Hepatic stellate cell (primary cell): ENCODE data around the gene FARS2.
A peak's percentile ranks its signal among the peaks of the same experiment; 100 is the strongest.

ENCODE experiments used
- DNase-seq: peaks from one replicate; pipeline ENCODE4 v3.0.0; 2011; ENCODE audit warnings: low spot score

Gene FARS2

DNA sequence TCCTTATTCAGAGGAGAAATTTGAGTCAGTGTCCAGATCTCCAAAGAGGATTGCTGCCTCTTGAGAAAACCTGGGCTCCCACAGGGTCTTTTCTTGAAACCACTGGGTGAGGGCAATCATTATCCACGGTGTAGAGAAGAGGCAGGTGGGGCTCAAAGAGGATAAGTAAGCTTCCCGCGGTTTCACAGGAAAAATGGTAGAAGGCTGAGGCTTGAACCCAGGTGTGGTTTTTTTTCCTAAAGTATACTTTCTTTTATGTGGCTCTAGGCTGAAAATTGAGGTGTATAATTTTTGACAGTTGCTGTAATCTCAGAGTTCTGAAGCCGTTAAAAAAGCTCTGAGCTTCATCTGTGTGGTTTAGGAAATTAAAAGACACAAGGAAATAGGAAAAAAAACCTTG is 164.5 kb downstream of the FARS2 start:
- no peak for DNase-seq

GRCh38 chr6:5427586-5427985 is 166.3 kb downstream of the FARS2 start:
- no peak for DNase-seq

DNA sequence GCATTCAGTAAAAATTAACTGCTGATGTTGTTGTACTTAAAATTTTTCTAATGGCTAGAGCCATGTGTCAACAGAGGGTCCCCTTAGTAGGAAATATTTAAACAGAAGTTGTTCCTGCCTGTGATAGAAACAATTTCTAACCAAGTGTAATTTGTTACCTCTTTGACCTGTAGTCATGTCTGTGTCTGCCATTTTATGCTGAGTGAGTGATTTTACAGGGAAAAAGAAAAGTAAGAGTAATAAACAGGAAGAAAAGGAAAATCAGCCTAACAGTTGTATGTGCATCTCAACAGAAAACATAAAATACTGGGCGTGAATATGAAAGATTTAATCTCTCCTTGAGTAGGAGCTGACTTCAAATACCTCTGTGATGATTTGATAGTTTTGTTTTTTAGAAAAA is 172.0 kb downstream of the FARS2 start:
- DNase-seq: no peak

DNA sequence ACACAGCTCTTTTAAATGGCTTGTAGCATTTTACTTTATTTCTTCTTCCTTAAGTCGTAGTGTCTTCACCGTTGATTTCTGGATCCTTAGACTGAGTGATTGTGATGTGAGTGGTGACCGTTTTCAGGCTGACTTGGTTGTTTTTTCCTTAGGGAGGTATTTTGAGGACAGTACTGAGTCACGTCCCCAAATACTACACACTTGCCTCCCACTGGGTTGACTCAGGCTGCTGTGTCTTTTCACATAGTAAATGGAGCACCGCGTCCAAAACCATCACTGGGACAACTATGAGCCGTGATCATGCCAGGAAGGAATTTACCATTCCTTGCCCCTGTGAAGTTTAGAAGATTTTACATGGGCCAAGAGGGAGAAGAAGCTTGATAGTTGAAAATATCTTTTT is 174.1 kb downstream of the FARS2 start:
- peak; percentile 37 for DNase-seq

DNA sequence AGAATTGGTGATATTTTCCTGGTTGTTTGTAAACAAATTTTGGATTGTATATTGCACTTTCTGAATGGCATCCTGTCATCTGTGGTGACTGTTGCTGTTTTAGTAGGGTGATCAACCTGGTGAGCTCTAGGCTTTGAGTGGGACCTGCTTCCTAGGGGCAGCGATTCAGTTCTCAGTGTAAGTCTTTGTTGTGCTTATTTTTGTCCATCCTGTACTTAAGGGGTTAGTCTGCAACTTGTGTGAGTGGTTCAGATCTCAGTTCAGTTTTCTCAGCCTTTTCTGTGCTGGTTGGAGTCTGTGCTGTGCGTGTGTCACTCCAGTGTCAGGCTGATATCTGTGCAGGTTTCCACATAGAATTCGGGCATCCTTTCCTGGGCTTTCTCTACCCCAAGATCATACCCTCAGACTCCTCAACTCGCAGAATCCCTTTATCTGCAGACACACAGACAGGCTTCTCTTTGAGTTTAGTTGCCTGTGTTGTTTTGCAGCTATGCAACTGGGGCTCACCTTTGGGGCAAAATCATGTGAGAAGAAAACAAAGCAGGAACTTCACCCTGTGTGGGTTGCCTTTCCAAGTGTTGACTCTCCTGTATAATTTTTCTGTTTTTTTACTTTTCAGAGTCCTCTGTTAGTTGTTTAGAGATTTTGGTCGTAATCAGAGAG is 177.7 kb downstream of the FARS2 start:
- DNase-seq: no peak

DNA sequence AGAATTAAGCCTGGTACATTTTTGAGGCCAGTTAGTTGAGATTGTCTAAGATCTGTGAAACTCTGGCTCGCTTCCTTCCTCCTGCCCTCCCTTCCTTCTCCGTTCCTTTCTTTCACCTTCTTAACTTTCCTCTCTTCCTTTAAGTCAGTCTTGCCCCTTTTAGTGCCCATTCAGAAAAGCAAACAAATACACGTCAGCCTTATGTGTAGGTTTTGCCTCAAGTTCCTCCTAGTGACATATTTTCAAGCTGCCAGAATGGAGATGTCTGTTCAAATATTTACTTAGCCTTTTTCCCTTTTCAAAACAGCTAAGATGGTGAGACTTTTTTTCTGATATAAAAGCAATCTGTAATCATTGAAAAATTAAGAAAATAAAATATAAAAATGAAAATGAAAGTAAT is 178.4 kb downstream of the FARS2 start:
- no peak for DNase-seq

GRCh38 chr6:5442319-5442718 is 181.0 kb downstream of the FARS2 start:
- no peak for DNase-seq

DNA sequence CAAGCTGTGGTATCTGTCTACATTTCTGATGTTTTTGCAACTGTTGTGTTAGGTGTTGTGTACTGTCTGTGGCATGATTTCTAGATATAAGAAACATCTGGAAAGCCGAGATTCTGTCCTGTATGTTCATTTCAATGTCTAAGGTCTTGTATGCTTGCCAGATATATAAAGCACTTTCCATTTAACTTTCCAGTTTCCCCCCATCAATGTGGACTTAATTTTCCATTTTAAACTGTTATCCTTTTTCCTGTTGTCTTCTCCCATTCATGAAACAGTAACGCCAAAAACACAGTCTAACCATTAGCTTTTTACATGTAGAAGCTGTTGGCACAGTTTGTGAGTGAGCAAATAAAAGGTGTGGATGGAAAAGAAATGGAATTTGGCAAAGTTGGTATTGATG is 181.6 kb downstream of the FARS2 start:
- no peak for DNase-seq

DNA sequence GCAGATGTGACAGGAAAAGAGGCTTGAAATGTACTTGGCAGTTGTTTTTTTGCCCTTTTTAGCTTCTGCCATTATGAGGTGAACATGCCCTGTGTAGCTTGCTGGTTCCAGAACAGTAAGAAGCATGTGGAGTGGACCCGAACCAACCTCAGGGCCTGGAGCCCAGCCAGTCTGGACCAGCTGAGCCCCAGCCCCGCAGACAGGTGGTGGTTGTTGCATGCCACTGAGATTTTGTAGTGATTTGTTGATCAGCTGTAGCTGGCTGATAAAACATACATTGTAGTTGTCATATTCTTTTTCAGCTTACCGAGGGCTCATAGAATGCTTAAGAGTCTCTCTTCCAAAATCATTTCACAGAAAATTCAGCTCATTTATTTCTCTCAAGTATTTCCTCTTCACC is 182.2 kb downstream of the FARS2 start:
- no peak for DNase-seq

DNA sequence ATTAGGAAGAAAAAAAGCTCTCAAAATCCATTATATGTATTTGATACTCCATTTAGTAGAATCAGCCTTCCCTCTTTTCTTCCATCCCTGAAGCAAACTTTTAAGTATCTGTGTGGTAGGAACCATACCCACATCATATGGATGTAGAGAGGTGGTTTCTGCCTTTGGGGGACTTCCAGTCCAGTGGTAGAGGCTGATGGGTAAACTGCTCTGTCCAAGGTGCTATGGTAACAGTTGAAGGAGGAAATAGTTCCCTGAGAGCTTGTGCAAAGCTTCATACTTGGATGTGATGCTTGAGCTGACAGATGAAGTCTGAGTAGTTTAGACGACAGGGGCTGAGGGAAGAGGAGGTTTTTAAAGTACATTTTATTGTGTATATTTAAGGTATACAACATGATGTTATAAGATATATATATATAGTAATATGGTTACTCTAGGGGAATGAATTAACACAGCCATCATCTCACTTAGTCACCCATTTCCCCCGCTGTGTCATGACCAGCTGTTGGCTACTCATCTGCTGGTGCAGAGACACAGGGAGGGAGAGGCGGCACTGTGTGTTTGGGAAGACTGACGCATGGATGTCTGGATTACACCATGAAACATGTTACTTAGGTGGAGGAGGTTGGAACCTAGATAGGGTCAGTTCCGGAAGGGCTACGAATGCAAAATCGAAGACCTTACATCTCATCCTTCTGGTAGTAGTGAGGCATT is 185.2 kb downstream of the FARS2 start:
- no peak for DNase-seq

DNA sequence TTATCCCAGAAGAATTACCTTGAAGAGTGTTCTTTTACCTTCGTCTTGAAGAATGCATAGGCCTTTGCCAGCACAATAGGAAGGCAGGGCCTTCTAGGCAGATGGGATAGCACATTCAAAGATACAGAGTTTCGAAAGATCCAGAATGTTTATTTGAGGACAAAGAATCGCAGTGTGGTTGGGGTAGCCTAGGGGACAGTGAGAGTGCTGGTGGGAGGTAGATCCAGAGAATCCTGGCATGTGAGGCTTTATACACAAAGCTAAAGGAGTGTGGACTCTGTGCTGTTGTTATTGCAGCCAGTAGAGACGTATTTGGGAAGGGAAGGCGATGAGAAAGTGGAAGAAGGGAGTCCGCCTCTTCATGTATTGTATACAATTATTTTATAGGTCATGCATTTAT is 186.6 kb downstream of the FARS2 start:
- no peak for DNase-seq

DNA sequence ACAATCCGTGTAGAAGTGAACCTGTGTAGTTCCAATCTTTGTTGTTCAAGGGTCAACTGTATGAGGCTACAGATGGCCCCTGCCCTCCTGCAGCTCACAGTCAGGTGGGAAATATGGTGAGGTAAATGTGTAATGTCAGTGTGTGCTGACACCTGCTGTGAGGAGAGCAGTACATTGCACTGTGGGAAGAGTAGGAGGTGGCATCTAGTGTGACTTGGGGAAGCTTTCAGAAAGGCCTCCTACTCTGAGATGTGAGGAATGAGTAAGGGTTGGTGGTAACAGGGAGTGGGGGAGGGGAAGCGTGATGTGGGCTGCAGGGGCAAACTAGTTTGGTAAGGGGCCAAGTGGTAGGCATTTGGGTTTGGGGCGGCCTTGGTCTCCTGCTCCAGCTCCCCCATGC is 188.8 kb downstream of the FARS2 start:
- DNase-seq: no peak

GRCh38 chr6:5453546-5453945 is 192.2 kb downstream of the FARS2 start:
- no peak for DNase-seq

GRCh38 chr6:5455142-5455541 is 193.8 kb downstream of the FARS2 start:
- DNase-seq: no peak

- DNase-seq: no peak
Measured at GRCh38 chr6:5457041-5457440, 195.7 kb downstream of the FARS2 start.

DNA sequence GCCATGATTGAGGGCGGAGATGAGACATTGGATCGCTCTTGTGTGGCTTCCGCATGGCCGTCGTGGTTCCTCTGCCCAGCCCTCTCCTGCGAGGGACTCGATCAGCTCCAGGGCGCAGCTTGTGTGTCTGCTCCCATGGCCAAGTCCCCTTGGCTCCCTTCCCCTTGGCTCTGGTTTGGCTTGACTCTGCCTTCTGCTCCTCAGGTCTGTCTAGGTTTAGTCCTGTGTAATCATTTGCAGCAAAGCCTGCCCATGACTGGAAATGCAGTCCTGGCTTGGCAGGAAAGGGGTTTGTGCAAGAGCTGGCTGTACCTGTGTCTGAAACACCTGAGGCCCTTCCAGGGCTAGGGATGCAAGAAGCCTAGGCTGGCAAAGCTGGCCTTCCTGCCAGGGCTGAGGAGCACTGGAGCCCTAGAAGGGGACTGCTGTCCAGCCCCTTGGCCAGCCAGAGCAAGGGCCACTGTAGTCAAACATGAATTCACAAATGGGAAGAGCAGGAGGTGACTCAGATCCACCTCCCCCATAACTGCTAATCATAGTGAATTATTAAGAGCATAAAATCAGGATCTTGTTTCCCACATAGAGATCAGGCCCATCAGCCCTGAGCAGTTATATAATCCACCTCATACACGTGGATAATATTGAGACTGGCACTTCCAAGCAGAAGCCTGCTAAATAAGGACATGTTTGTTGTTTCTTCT is 196.8 kb downstream of the FARS2 start:
- no peak for DNase-seq

DNA sequence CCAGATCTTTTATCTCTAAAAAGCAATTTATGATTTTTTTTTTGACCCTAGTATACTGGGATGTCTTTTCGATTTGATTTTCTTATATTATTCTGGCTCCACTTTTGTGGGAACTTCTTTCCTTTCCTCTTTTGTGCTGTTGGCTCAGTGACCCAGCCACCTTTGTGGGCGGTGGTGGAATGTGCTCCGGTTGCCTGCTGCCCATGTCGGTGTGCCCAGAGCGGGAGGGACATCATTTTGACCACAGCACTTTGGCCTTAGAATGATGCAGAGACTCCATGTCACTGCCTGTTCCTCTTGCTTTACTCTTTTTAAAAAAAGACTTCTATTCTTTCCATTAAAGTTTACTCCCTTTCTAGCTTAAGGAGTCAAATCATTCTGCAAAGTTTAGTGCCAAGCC is 198.0 kb downstream of the FARS2 start:
- DNase-seq: no peak

DNA sequence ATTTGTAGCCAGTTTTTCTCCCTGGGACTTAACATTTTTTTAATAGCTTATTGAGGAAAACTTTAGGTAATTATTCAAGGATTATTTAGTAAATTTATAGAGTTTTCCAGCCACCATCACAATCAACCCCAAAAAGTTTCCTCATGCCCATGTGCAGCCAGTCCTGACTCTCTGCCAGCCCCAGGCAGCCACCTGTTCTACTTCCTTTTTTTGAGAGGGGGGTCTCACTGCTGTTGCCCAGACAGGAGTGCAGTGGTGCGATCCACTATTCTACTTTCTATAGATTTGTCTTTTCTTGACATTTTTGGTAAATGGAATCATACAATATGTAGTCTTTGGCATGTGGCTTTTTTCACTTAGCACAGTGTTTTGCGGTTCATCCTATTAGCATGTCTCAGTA is 200.1 kb downstream of the FARS2 start:
- no peak for DNase-seq

DNA sequence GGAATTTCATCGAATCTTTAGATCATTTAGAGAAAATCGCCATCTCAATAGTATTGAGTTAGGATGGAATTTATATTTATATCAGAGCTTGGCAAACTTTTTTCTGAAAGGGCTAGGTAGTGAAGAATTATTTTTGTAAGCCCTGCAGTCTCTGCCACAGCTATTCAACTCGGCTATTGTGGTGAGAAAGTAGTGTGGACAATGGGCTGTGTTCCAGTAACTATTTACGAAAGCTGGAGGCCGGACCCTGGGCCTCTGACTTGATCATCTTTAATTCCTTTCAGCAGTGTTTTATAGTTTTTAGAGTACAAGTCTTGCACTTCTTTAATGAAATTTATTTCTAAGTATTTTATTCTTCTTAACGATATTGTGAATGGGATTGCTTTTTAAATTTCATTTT is 201.5 kb downstream of the FARS2 start:
- no peak for DNase-seq

- no peak for DNase-seq
Measured at GRCh38 chr6:5463690-5464089, 202.4 kb downstream of the FARS2 start.

GRCh38 chr6:5464099-5464885 is 203.0 kb downstream of the FARS2 start:
- DNase-seq: peak; percentile 8

DNA sequence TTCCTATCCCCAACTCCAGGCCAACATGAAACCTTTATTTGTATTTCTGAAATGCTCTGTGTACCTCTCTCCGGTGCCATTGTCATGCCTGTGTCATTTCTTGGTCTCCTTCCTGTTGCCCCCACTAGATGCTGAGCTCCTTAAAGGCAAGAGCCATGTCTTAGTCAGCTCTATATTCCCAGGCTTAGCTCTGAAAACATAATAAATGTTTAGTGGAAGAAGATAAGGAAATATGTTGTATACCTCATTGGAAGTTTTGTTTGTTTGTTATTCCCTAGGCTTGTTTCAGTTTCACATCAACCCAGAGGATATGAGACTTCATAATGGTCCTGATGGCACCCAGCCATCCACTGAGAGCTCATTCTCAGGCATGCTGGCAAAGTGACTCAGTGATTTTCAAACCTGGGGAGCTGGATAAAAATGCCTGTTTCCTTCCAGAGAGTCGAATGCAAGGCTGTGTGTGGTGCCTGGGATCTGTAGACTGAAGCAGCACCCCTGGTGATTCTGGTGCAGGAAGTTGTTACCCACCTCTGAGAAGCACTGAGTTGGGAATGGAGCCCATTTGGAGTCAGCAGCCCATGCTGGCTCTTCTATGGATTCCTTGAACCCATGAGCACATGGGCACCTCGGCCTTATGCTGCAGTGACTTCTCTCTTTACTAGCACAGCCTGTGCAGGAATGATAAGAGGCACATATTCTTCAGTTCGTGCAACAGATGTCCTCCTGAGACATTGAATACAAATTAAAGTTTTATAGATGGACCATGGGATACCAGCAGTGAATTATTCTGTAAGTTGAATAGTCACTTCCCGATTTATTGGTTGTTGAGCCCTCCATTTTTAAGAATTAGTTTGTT is 205.2 kb downstream of the FARS2 start:
- DNase-seq: peak; percentile 26
